Trophoblast cell (in vitro differentiated cells and primary cell): ENCODE data around the gene RPL10.

Source experiments
- DNase-seq, 2 donors: peaks; one replicate each; pipeline ENCODE4 v3.0.0-alpha.2; 2016
- H2AFZ ChIP-seq: 2 replicates; pipeline ENCODE4 v1.6.1; 2013; ENCODE audit warnings: low read length, moderate library complexity, mild to moderate bottlenecking; ENCODE audit not compliant: insufficient read depth, poor library complexity
- H2AK5ac ChIP-seq: 2 replicates; pipeline ENCODE4 v1.6.1; 2013; ENCODE audit warnings: mild to moderate bottlenecking, low read length
- H2BK120ac ChIP-seq: 2 replicates; pipeline ENCODE4 v1.6.1; 2013; ENCODE audit warnings: low read length, mild to moderate bottlenecking, moderate library complexity; ENCODE audit not compliant: insufficient read depth, poor library complexity
- H2BK12ac ChIP-seq: 2 replicates; pipeline ENCODE4 v1.6.1; 2013; ENCODE audit warnings: mild to moderate bottlenecking, low read length, moderate library complexity
- H2BK5ac ChIP-seq: 2 replicates; pipeline ENCODE4 v1.6.1; 2013; ENCODE audit warnings: low read length, low read depth, moderate library complexity, mild to moderate bottlenecking; ENCODE audit not compliant: poor library complexity
- H3K14ac ChIP-seq: 2 replicates; pipeline ENCODE4 v1.6.1; 2013; ENCODE audit warnings: mild to moderate bottlenecking, low read length
- H3K18ac ChIP-seq: 2 replicates; pipeline ENCODE4 v1.6.1; 2013; ENCODE audit warnings: mild to moderate bottlenecking, low read length
- H3K23ac ChIP-seq: 2 replicates; pipeline ENCODE4 v1.6.1; 2013; ENCODE audit warnings: low read length
- H3K27ac ChIP-seq: 2 replicates; pipeline ENCODE4 v1.5.1; 2013; ENCODE audit warnings: low read depth, mild to moderate bottlenecking, inconsistent platforms, low read length, moderate library complexity
- H3K27me3 ChIP-seq: 2 replicates; pipeline ENCODE4 v1.6.1; 2013; ENCODE audit warnings: inconsistent platforms, mild to moderate bottlenecking, low read length, moderate library complexity; ENCODE audit not compliant: insufficient read depth
- H3K36me3 ChIP-seq, 2 experiments: 1 replicate in 1 of 2; 2 replicates in 1 of 2; pipeline ENCODE4 v1.6.1; 2013; ENCODE audit warnings: low read length in 2 of 2, mild to moderate bottlenecking in 2 of 2, moderate library complexity in 1 of 2; ENCODE audit not compliant: insufficient read depth in 2 of 2, control insufficient read depth in 1 of 2
- H3K4ac ChIP-seq: 2 replicates; pipeline ENCODE4 v1.6.1; 2013; ENCODE audit warnings: low read depth, mild to moderate bottlenecking, low read length, moderate library complexity
- H3K4me1 ChIP-seq, 2 experiments: 1 replicate in 1 of 2; 2 replicates in 1 of 2; pipeline ENCODE4 v1.6.1; 2013; ENCODE audit warnings: low read length in 2 of 2, mild to moderate bottlenecking in 2 of 2, moderate library complexity in 1 of 2; ENCODE audit not compliant: insufficient read depth in 2 of 2, control insufficient read depth in 1 of 2
- H3K4me2 ChIP-seq: 2 replicates; pipeline ENCODE4 v1.6.1; 2013; ENCODE audit warnings: inconsistent platforms, mild to moderate bottlenecking, low read length, moderate library complexity
- H3K4me3 ChIP-seq: 2 replicates; pipeline ENCODE4 v1.5.1; 2013; ENCODE audit warnings: mild to moderate bottlenecking, low read depth, low read length, inconsistent platforms
- H3K79me1 ChIP-seq: one replicate; pipeline ENCODE4 v1.6.1; 2013; ENCODE audit warnings: low read length
- H3K79me2 ChIP-seq: 2 replicates; pipeline ENCODE4 v1.6.1; 2013; ENCODE audit warnings: low read length, mild to moderate bottlenecking; ENCODE audit not compliant: control insufficient read depth, insufficient read depth, poor library complexity
- H3K9ac ChIP-seq: 2 replicates; pipeline ENCODE4 v1.6.1; 2013; ENCODE audit warnings: mild to moderate bottlenecking, low read length
- H3K9me3 ChIP-seq: 2 replicates; pipeline ENCODE4 v1.6.1; 2013; ENCODE audit warnings: low read depth, mild to moderate bottlenecking, control low read depth, inconsistent platforms, low read length; ENCODE audit not compliant: insufficient read depth
- H4K12ac ChIP-seq: 2 replicates; pipeline ENCODE4 v1.6.1; 2013; ENCODE audit warnings: low read depth, mild to moderate bottlenecking, low read length, moderate library complexity
- H4K8ac ChIP-seq: 2 replicates; pipeline ENCODE4 v1.6.1; 2013; ENCODE audit warnings: low read depth, mild to moderate bottlenecking, low read length, moderate library complexity
- H4K91ac ChIP-seq: one replicate; pipeline ENCODE4 v1.6.1; 2013; ENCODE audit warnings: low read depth, mild to moderate bottlenecking, low read length, moderate library complexity
- WGBS: extraction: QIAGEN DNeasy Blood & Tissue Kit; methylation state at CpG from one replicate; pipeline ENCODE4 v1.1.7; 2013; ENCODE audit warnings: missing lambda C conversion rate; ENCODE audit not compliant: insufficient read length, insufficient coverage; ENCODE audit errors: extremely low coverage; 5-methylcytosine and 5-hydroxymethylcytosine counted together

Gene RPL10

DNA sequence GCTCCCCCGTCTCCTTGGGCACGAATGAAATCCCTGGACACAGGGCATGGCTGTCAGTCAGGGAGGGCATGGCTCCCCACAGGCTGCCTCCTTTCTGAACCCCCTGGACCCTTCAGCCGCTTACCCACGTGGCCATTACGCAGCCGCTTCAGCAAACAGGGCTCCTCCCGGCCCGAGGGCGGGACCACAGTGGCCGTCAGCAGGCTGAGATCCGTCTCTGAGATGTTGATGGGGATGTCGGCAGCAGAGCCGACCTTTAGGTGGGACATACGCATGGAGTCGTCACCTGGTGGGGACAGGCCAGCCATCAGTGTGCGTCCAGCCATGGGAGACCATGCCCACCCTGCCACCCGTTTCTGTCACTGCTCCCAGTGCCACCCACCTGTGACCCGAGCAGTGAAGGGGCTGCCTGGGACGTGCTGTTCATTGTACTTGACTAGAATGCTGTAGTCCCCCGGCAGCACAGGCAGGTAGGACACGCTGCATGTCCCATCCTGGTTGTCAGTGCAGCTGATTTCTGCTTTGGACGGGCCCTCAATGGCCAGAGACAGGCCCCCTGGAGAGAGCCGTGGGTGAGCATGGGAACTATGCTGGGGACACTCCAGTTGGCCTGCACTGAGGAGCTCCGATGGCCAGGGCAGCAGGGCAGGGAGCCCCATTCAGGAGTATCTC lies 44.9 kb upstream of the RPL10 start:
- Histone ChIP-seq H2BK12ac (no peak overlapping the region), H4K8ac (no peak overlapping the region), H3K14ac (no peak overlapping the region), H3K18ac (no peak overlapping the region), H3K36me3 (peaks cover 100% of the 10 kb centered on the region in 2 experiments), H2AFZ (no peak overlapping the region), H2AK5ac (no peak overlapping the region), H4K91ac (no peak overlapping the region), H2BK120ac (no peak overlapping the region), H3K4ac (no peak overlapping the region), H3K27me3 (no peaks in the 10 kb centered on the region), H3K27ac (no peak overlapping the region), H3K23ac (no peak overlapping the region), H3K9ac (no peak overlapping the region), H4K12ac (no peak overlapping the region), H3K4me1 (no peaks in the 10 kb centered on the region), H3K4me3 (no peak overlapping the region), H3K9me3 (no peaks in the 10 kb centered on the region), H2BK5ac (no peak overlapping the region), H3K79me1 (no peaks in the 10 kb centered on the region), H3K4me2 (no peak overlapping the region), H3K79me2 (no peaks in the 10 kb centered on the region)
- no CpG with 5 or more reads among the region's 24 CpGs for WGBS
- no peak for DNase-seq

DNA sequence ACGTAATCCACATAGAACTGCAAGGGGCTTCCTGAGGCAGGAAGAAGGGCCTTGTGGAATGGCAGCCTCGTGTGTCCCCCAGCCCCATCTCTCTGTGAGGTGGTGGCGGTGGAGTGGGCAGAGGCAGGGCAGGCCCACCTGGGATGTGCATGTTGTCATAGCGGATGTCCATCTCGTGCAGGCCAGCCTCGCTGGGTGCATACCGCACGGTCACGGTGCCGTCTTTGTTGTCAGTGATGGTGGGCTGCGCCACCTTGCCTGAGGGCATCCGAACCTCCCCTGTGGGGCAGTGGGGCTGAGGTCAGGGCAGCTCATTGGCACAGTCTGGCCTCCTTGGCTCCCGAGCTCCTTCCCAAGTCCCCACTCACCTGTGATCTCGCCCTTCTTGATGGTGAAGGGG lies 44.2 kb upstream of the RPL10 start:
- Histone ChIP-seq H4K91ac (no peak overlapping the region), H3K36me3 (peaks cover 100% of the 10 kb centered on the region in 2 experiments), H4K12ac (no peak overlapping the region), H2BK5ac (no peak overlapping the region), H3K4me3 (no peak overlapping the region), H3K9ac (no peak overlapping the region), H3K23ac (no peak overlapping the region), H3K27ac (no peak overlapping the region), H3K27me3 (no peaks in the 10 kb centered on the region), H4K8ac (no peak overlapping the region), H3K79me1 (no peaks in the 10 kb centered on the region), H3K18ac (no peak overlapping the region), H3K79me2 (no peaks in the 10 kb centered on the region), H3K4me2 (no peak overlapping the region), H3K4ac (no peak overlapping the region), H2AK5ac (no peak overlapping the region), H3K14ac (no peak overlapping the region), H2BK12ac (no peak overlapping the region), H2AFZ (no peak overlapping the region), H3K9me3 (no peaks in the 10 kb centered on the region), H2BK120ac (no peak overlapping the region), H3K4me1 (no peaks in the 10 kb centered on the region)
- no CpG with 5 or more reads among the region's 14 CpGs for WGBS
- no peak for DNase-seq

DNA sequence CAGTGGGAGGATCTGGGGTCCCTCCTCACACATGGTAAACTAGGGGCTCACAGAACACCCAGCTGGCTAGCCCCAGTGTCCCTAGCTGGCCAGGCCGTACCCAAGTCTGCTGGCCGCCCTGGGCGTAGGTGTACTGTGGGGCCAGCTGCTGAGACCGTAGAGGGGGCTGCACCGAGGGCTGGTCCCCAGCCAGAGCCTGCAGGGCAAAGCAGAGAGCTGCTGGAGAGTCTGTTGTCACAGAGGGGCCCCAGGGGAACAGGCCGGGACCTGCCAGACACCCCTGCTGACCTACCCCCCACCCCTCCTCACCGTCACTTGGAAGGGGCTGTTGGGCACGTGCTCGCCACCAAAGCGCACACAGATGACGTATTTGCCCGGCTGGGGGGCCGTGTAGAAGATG lies 43.7 kb upstream of the RPL10 start:
- Histone ChIP-seq H3K23ac (no peak overlapping the region), H3K4me3 (no peak overlapping the region)
- WGBS: no CpG with 5 or more reads among the region's 13 CpGs

DNA sequence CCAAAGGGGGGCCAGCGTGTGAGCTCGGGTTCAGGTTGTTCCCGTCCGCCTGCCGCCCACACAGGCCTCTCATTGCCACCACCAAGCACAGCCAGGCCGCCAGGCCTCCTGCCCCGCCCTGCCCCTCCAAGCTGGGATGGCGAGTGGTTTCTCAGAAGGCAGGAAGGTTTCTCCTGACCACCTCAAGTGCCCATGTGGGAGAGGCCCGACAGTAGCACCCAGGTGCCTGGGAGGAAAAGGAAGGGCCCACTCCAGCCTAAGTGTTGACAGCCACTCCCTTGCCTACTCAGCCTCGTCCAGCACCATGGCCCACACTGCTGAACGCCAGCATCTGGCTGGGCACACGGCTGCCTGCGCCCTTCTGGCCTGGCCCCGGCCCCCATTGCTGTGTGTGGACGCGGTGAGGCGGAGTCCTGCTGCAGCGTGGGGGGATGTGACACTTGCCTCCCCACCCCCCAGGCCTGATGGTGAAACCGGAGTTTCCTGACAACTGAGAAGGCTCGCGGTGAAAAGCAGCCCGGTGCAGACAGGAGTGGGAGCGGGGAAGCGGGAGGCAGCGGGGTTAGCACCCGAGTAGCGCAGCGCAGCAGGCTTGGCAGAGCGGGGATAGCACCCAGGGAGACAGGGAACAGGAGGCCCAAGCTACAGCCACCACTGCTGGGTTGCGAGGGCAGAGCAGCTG lies 42.9 kb upstream of the RPL10 start:
- H3K27ac ChIP-seq: no peak overlapping the region
- WGBS: no CpG with 5 or more reads among the region's 30 CpGs
- H3K79me1 ChIP-seq: no peaks in the 10 kb centered on the region
- no peak for DNase-seq
- H2BK12ac ChIP-seq: no peak overlapping the region
- H4K12ac ChIP-seq: no peak overlapping the region
- no peak overlapping the region for H3K9ac ChIP-seq
- H3K4me2 ChIP-seq: no peak overlapping the region
- no peak overlapping the region for H3K4me3 ChIP-seq
- H2BK120ac ChIP-seq: no peak overlapping the region
- H2AFZ ChIP-seq: no peak overlapping the region
- no peak overlapping the region for H3K4ac ChIP-seq
- no peak overlapping the region for H2BK5ac ChIP-seq
- H3K27me3 ChIP-seq: no peaks in the 10 kb centered on the region
- no peaks in the 10 kb centered on the region for H3K79me2 ChIP-seq
- H3K23ac ChIP-seq: no peak overlapping the region
- H3K36me3 ChIP-seq: peaks cover 100% of the 10 kb centered on the region in 2 experiments
- H4K8ac ChIP-seq: no peak overlapping the region
- H3K4me1 ChIP-seq: no peaks in the 10 kb centered on the region
- H3K18ac ChIP-seq: no peak overlapping the region
- no peaks in the 10 kb centered on the region for H3K9me3 ChIP-seq
- H4K91ac ChIP-seq: no peak overlapping the region
- H3K14ac ChIP-seq: no peak overlapping the region
- H2AK5ac ChIP-seq: no peak overlapping the region

More for the DNA sequence above, 43.7 kb upstream of the RPL10 start:
- H2AFZ ChIP-seq: no peak overlapping the region
- H2BK12ac ChIP-seq: no peak overlapping the region
- no peak overlapping the region for H3K18ac ChIP-seq
- no peaks in the 10 kb centered on the region for H3K79me1 ChIP-seq
- peaks cover 100% of the 10 kb centered on the region in 2 experiments for H3K36me3 ChIP-seq
- no peak overlapping the region for H3K4me2 ChIP-seq
- no peaks in the 10 kb centered on the region for H3K9me3 ChIP-seq
- H3K9ac ChIP-seq: no peak overlapping the region
- H2AK5ac ChIP-seq: no peak overlapping the region
- no peak overlapping the region for H4K8ac ChIP-seq
- no peak overlapping the region for H4K12ac ChIP-seq
- no peak overlapping the region for H4K91ac ChIP-seq
- no peaks in the 10 kb centered on the region for H3K27me3 ChIP-seq
- H3K14ac ChIP-seq: no peak overlapping the region
- no peak overlapping the region for H3K27ac ChIP-seq
- no peaks in the 10 kb centered on the region for H3K79me2 ChIP-seq
- no peak for DNase-seq
- H2BK120ac ChIP-seq: no peak overlapping the region
- no peak overlapping the region for H2BK5ac ChIP-seq
- H3K4ac ChIP-seq: no peak overlapping the region
- no peaks in the 10 kb centered on the region for H3K4me1 ChIP-seq
